Right lobe of liver (tissue), 6 donors: ENCODE measurements around the gene ERVW-1. TPM values are rescaled to one million over a fixed set of nuclear protein-coding genes. Genes with fewer than 3 reads are reported as not detected.
"Not testable (repeated sequence)": the region's sequence is repeated elsewhere in the genome, so short reads cannot be mapped to it uniquely, and the experiment has no call there.

Source experiments
- ATAC-seq, 4 donors: fragments of 200-7000 bp; cut with Tn5 transposase; one replicate each; pipeline ENCODE4 v1.9.1; 2020; ENCODE audit warnings: mild to moderate bottlenecking in 4 of 4, moderate library complexity in 4 of 4
- DNase-seq, 3 donors: peaks; one replicate each; pipeline ENCODE4 v3.0.0-alpha.2; 2020
- H3K27ac ChIP-seq, 3 donors: fragments of 200-600 bp; one replicate each; pipeline ENCODE4 v1.8.0; 2022
- H3K27me3 ChIP-seq, 2 donors: fragments of 200-600 bp; one replicate each; pipeline ENCODE4 v1.8.0; 2022
- H3K36me3 ChIP-seq, 4 donors: fragments of 200-600 bp; sonication (generic) in 1 of 4; one replicate each; pipeline versions ENCODE4 v1.5.1 to v1.8.0; 2017 to 2022; ENCODE audit warnings: control low read depth in 1 of 4
- H3K4me1 ChIP-seq, 4 donors: fragments of 200-600 bp; sonication (generic) in 1 of 4; one replicate each; pipeline versions ENCODE4 v1.5.1 to v1.8.0; 2017 to 2022; ENCODE audit warnings: control low read depth in 1 of 4
- H3K4me3 ChIP-seq, 3 donors: fragments of 200-600 bp; one replicate each; pipeline ENCODE4 v1.8.0; 2022
- H3K9me3 ChIP-seq, 4 donors: fragments of 200-600 bp; sonication (generic) in 1 of 4; one replicate each; pipeline versions ENCODE4 v1.5.1 to v1.8.0; 2017 to 2022; ENCODE audit warnings: control low read depth in 1 of 4
- POLR2A ChIP-seq: fragments of 450-650 bp; IDR thresholded peaks from one replicate; pipeline ENCODE4 v1.6.1; 2017; ENCODE audit warnings: antibody characterized with exemption, mild to moderate bottlenecking
- WGBS: methylation state at CpG from one replicate; pipeline ENCODE4 v1.1.6; 2018; ENCODE audit warnings: low coverage, low lambda C conversion rate; ENCODE audit not compliant: insufficient coverage; ENCODE audit errors: missing lambda C conversion rate; 5-methylcytosine and 5-hydroxymethylcytosine counted together
- intact Hi-C, 2 donors: fragments of 100-400 bp; cut with DNase I; formaldehyde crosslinking; loops; one replicate each; pipeline versions ENCODE4 v1.11.2 to v1.14.1; 2022
- long read RNA-seq: library from polyadenylated mRNA; unstranded; transcript quantifications from one replicate; pipeline ENCODE4 v2.0.0, GENCODE V29; 2019
- total RNA-seq, 6 experiments: library from RNA; depleted of rRNA in 2 of 6; stranded (reverse); fragments of >200 nt in 2 of 6; fragmentation: NEBNext Ultra II Directional in 3 of 6; extraction: Animal tissue kit (Norgen Biotek cat#: 25700) in 3 of 6; gene quantifications; one replicate each; pipeline versions ENCODE4 v1.1.0 to v1.2.4, GENCODE V29; 2016 to 2023
- TF ChIP-seq, protein P1 (sequence below), 4 donors: fragments of 200-600 bp in 3 of 4; fragments of 450-650 bp in 1 of 4; IDR thresholded peaks; one replicate each; pipeline versions ENCODE4 v1.5.1 to v1.8.0; 2016 to 2022; ENCODE audit warnings: antibody characterized with exemption in 4 of 4, mild to moderate bottlenecking in 2 of 4
- donor health status: DM: no; HTN: yes; CAD: no.
- donor health status: DM: no; HTN: no; CAD: no.
- donor health status: DM: no; HTN: no; CAD: no.
- donor health status: DM: no; HTN: yes; CAD: no.
- donor health status: DM: no; HTN: yes; CAD: no.

ERVW-1 gene, protein sequence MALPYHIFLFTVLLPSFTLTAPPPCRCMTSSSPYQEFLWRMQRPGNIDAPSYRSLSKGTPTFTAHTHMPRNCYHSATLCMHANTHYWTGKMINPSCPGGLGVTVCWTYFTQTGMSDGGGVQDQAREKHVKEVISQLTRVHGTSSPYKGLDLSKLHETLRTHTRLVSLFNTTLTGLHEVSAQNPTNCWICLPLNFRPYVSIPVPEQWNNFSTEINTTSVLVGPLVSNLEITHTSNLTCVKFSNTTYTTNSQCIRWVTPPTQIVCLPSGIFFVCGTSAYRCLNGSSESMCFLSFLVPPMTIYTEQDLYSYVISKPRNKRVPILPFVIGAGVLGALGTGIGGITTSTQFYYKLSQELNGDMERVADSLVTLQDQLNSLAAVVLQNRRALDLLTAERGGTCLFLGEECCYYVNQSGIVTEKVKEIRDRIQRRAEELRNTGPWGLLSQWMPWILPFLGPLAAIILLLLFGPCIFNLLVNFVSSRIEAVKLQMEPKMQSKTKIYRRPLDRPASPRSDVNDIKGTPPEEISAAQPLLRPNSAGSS
- not detected for total RNA-seq
- long read RNA-seq, result 0 reads

DNA sequence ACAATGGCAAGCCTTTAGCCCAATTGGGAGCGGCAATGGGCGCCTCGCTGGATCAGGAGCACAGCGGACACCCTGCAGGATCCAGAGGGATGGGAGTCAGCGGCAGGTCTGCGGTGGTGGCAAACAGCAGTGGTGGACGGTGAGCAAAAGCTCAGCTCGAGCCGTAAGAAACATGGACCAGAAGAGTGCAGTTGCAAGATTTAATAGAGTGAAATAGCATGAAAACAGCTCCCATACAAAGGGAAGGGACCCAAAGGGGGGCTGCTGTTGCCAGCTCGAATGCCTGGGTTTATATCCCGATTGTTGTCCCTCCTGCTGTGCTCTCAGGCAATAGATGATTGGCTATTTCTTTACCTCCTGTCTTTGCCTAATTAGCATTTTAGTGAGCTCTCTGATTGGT, at the start of gene ERVW-1:
Gene ERVW-1 (minus strand): TSS at position 266 of the 400 bp plus-strand sequence. CDS start 7,565 bp downstream, outside the sequence.
- DNase-seq, intact Hi-C loops, H3K27me3 ChIP-seq, H3K4me1 ChIP-seq, H3K4me3 ChIP-seq, H3K9me3 ChIP-seq, ATAC-seq, H3K27ac ChIP-seq, H3K36me3 ChIP-seq: not testable (repeated sequence)
- 83% methylated on average over 3 of the region's 11 CpGs for WGBS

DNA sequence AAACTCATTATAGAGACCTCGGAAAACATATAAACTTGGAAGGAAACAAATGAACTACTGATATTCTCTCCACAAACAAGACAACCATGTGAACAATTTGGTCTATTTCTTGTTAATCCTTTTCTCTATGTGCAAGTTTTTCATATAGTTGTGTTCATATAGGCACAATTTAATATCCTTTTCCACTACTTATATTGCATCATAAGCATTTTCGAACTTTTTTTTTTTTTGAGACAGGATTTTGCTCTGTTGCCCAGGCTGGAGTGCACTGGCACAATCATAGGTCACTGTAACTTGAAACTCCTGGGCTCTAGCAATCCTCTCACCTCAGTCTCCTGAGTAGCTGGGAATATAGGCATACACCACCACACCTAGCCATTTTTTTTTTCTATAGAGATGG, 45.4 kb upstream of the ERVW-1 start:
- Histone ChIP-seq H3K36me3 (peaks cover 0 to 4% (median 2%) of the 10 kb centered on the region in 4 donors), H3K27ac (no peak overlapping the region), H3K9me3 (no peaks in the 10 kb centered on the region), H3K4me3 (no peak overlapping the region), H3K27me3 (no peaks in the 10 kb centered on the region), H3K4me1 (peaks cover 0 to 5% (median 0%) of the 10 kb centered on the region in 4 donors)
- WGBS, result 96% methylated on average over 2 of the region's 2 CpGs
- ATAC-seq, result no peak
- TF ChIP-seq, protein P1, sequence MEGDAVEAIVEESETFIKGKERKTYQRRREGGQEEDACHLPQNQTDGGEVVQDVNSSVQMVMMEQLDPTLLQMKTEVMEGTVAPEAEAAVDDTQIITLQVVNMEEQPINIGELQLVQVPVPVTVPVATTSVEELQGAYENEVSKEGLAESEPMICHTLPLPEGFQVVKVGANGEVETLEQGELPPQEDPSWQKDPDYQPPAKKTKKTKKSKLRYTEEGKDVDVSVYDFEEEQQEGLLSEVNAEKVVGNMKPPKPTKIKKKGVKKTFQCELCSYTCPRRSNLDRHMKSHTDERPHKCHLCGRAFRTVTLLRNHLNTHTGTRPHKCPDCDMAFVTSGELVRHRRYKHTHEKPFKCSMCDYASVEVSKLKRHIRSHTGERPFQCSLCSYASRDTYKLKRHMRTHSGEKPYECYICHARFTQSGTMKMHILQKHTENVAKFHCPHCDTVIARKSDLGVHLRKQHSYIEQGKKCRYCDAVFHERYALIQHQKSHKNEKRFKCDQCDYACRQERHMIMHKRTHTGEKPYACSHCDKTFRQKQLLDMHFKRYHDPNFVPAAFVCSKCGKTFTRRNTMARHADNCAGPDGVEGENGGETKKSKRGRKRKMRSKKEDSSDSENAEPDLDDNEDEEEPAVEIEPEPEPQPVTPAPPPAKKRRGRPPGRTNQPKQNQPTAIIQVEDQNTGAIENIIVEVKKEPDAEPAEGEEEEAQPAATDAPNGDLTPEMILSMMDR (IDR thresholded peaks at IDR 0.05), result no peak
- no peak for TF ChIP-seq POLR2A
- intact Hi-C loops, result no loop called here
- no peak for DNase-seq

DNA sequence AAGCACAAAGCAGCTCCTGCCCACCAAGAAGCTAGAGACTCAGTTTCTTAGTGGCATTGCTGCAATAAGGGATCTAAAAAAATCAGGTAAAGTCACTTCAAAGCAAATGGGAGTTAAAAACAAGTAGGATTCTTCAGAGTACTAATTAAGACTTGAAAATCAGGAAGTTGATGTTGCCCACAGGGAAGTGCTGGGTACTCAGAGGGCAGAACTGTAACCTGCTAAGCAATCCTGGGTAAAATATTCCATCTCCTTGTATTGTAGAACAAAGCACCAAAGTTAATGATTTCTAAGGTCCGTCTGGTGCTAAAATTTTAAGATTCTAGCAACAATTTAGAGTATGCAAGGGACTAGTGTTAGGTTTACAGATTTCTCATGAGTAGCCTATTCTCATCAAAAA, 42.3 kb upstream of the ERVW-1 start:
- intact Hi-C loops, result no loop called here
- 92% methylated on average over 1 of the region's 1 CpG for WGBS

DNA sequence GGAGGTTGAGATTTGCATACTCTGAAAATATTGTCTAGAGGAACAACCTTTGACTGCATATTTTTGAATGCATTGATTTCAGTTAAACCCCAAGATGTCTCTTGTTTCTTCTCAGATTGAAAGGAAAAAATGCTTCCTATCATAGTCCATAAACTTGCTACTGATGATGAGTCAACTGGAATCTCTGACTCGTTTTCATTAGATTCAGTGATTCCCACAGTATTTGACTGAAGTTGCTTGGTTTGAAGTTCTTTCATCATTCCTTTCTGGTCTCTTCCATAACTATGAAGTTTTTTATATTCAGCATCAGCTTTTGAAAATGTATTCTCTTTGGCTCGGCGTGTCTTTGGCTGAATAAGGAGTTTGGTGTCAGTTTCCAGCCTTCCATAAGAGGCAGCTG, 39.9 kb upstream of the ERVW-1 start:
- ATAC-seq, result no peak
- no peaks in the 10 kb centered on the region for H3K4me1 ChIP-seq
- H3K36me3 ChIP-seq, result peaks cover 0 to 4% (median 2%) of the 10 kb centered on the region in 4 donors
- no peak overlapping the region for H3K27ac ChIP-seq
- no peak overlapping the region for H3K4me3 ChIP-seq
- intact Hi-C loops, result no loop called here
- H3K27me3 ChIP-seq, result no peaks in the 10 kb centered on the region
- 87% methylated on average over 3 of the region's 3 CpGs for WGBS
- no peaks in the 10 kb centered on the region for H3K9me3 ChIP-seq
- no peak for TF ChIP-seq POLR2A
- TF ChIP-seq, protein P1 (IDR thresholded peaks at IDR 0.05), result no peak
- no peak for DNase-seq

More for the DNA sequence above, 42.3 kb upstream of the ERVW-1 start:
- Histone ChIP-seq H3K27me3 (no peaks in the 10 kb centered on the region), H3K9me3 (no peaks in the 10 kb centered on the region), H3K4me3 (no peak overlapping the region), H3K27ac (no peak overlapping the region), H3K4me1 (no peaks in the 10 kb centered on the region), H3K36me3 (peaks cover 0 to 4% (median 2%) of the 10 kb centered on the region in 4 donors)
- TF ChIP-seq, protein P1 (IDR thresholded peaks at IDR 0.05), result no peak
- DNase-seq (no peak), ATAC-seq (no peak)

DNA sequence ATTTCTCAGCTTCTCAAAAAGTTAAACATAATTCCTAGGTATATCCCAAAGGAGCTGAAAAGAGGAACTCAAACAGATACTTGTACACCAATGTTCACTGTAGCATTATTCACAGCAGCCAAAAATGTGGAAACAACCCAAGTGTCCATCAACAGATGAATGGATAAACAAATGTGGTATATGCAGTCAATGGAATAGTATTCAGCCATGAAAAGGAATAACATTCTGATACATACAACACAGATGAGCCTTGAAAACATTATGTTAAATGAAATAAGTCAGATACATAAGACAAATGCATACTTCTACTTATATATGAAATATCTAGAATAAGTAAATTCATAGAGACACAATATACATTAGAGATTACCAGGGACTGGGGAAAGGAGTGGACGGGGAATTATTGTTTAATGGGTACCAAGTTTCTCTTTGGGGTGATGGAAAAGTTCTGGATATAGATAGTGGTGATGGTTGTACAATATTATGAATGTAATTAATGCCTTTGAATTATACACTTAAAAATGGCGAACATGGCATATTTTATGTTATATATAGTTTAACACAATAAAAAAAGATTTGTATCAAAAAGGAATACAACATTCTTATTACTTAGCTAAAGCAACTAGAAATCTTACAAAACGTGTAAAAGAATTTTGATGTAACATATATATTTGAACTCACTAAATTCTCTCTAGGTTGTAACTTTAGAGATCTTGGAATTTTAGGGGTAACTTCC, 35.6 kb upstream of the ERVW-1 start:
- no peaks in the 10 kb centered on the region for H3K9me3 ChIP-seq
- no peak overlapping the region for H3K4me3 ChIP-seq
- no peaks in the 10 kb centered on the region for H3K4me1 ChIP-seq
- DNase-seq (no peak), ATAC-seq (no peak)
- TF ChIP-seq, protein P1 (IDR thresholded peaks at IDR 0.05), result no peak
- TF ChIP-seq POLR2A, result no peak
- no peaks in the 10 kb centered on the region for H3K36me3 ChIP-seq
- no peak overlapping the region for H3K27ac ChIP-seq
- H3K27me3 ChIP-seq, result no peaks in the 10 kb centered on the region
- 57% methylated on average over 3 of the region's 3 CpGs for WGBS
- intact Hi-C loops, result no loop called here
